GM12878 (cell line): ENCODE data around the gene GPR6. TPM values are rescaled to one million over a fixed set of nuclear protein-coding genes. Genes with fewer than 3 reads are reported as not detected.

Experiments used
- ATAC-seq: fragments of 200-7000 bp; cut with Tn5 transposase; 3 replicates; pipeline ENCODE4 v1.9.1; 2020; ENCODE audit warnings: mild to moderate bottlenecking, moderate library complexity
- BruUV-seq: library from RNA; stranded (reverse); fragments of 400-500 nt; replicated peaks from 2 replicates; lab custom pipeline; 2021; lab: Mats Ljungman, UMichigan
- CTCF ChIA-PET: fragments of 300-600 bp; sonication (Branson Sonifier 250); formaldehyde crosslinking; extraction: SDS; loops from one replicate; lab custom pipeline; 2021; ENCODE audit warnings: inconsistent platforms; lab: Yijun Ruan, JAX
- POLR2A ChIA-PET: fragments of 350-600 bp; formaldehyde crosslinking; extraction: SDS; loops from one replicate; lab custom pipeline; 2021; ENCODE audit warnings: inconsistent platforms; lab: Charles Lee
- RAD21 ChIA-PET: fragments of 300-600 bp; sonication (Branson Sonifier 250); formaldehyde crosslinking; loops from one replicate; lab custom pipeline; 2023; ENCODE audit warnings: antibody characterized with exemption; ENCODE audit not compliant: unreplicated experiment; lab: Charles Lee
- SMC1A ChIA-PET: fragments of 300-600 bp; sonication (Branson Sonifier 250); formaldehyde crosslinking; loops from one replicate; lab custom pipeline; 2023; ENCODE audit not compliant: unreplicated experiment, uncharacterized antibody; lab: Charles Lee
- DNase-seq: peaks from one replicate; pipeline ENCODE4 v3.0.0-alpha.2; 2011; ENCODE audit warnings: low read depth, low spot score
- FAIRE-seq: peaks from 3 replicates; lab custom pipeline; 2011; peaks lifted over from hg19 to GRCh38; lab: Jason Lieb, UNC
- H2AFZ ChIP-seq: 2 replicates; pipeline ENCODE4 v1.6.0; 2011; ENCODE audit warnings: low read depth, low read length, control low read depth; ENCODE audit not compliant: control insufficient read depth
- H3K27ac ChIP-seq: 2 replicates; pipeline ENCODE4 v1.5.1; 2011; ENCODE audit warnings: control low read depth; ENCODE audit not compliant: control insufficient read depth, insufficient read depth
- H3K27me3 ChIP-seq, 2 experiments: replicated peaks in 1 of 2; 2 replicates each; pipeline versions ENCODE4 v1.6.0 to v1.6.1; 2011; ENCODE audit warnings: low read length in 1 of 2; ENCODE audit not compliant: control insufficient read depth in 2 of 2, insufficient read depth in 2 of 2
- H3K36me3 ChIP-seq, 2 experiments: 2 replicates each; pipeline ENCODE4 v1.5.1; 2011; ENCODE audit warnings: low read length in 1 of 2; ENCODE audit not compliant: control insufficient read depth in 2 of 2, insufficient read depth in 2 of 2
- H3K4me1 ChIP-seq: 2 replicates; pipeline ENCODE4 v1.6.1; 2011; ENCODE audit warnings: mild to moderate bottlenecking, low read length, moderate library complexity, mixed read lengths; ENCODE audit not compliant: control insufficient read depth, insufficient read depth
- H3K4me2 ChIP-seq: 2 replicates; pipeline ENCODE4 v1.6.0; 2011; ENCODE audit warnings: control low read depth; ENCODE audit not compliant: control insufficient read depth, insufficient read depth
- H3K4me3 ChIP-seq: fragments of 200-600 bp; sonication (generic); 2 replicates; pipeline ENCODE4 v1.5.1; 2016
- H3K79me2 ChIP-seq: 2 replicates; pipeline ENCODE4 v1.6.0; 2011; ENCODE audit warnings: low read length; ENCODE audit not compliant: control insufficient read depth, insufficient read depth
- H3K9ac ChIP-seq: 2 replicates; pipeline ENCODE4 v1.8.0; 2011; ENCODE audit warnings: low read length, control low read depth, mixed read lengths; ENCODE audit not compliant: control insufficient read depth, insufficient read depth
- H3K9me3 ChIP-seq: replicated peaks from 3 replicates; pipeline ENCODE4 v1.5.1; 2011; ENCODE audit warnings: mild to moderate bottlenecking, low read length; ENCODE audit not compliant: control insufficient read depth, insufficient read depth
- H4K20me1 ChIP-seq: 2 replicates; pipeline ENCODE4 v1.6.0; 2011; ENCODE audit not compliant: control insufficient read depth, insufficient read depth
- CEBPB ChIP-seq, 2 experiments: fragments of 150-350 bp in 1 of 2; IDR thresholded peaks; 2 replicates each; pipeline ENCODE4 v1.6.1; 2012 to 2014; ENCODE audit warnings: low read depth in 2 of 2, low read length in 2 of 2, borderline replicate concordance in 1 of 2, inconsistent platforms in 1 of 2
- CHD4 ChIP-seq: fragments of 200-600 bp; sonication (generic); IDR thresholded peaks from 2 replicates; pipeline ENCODE4 v1.6.1; 2016; ENCODE audit warnings: mild to moderate bottlenecking
- DPF2 ChIP-seq: fragments of 450-650 bp; IDR thresholded peaks from 2 replicates; pipeline ENCODE4 v1.6.1; 2017; ENCODE audit warnings: mild to moderate bottlenecking
- GATAD2B ChIP-seq: fragments of 450-650 bp; conservative IDR thresholded peaks from 2 replicates; pipeline ENCODE4 v1.6.1; 2017; ENCODE audit warnings: low read depth, mild to moderate bottlenecking, moderate library complexity
- KAT2A ChIP-seq: conservative IDR thresholded peaks from 2 replicates; pipeline ENCODE4 v1.6.1; 2011; ENCODE audit warnings: low read depth, low read length; ENCODE audit not compliant: control insufficient read depth
- MTA3 ChIP-seq: IDR thresholded peaks from 2 replicates; pipeline ENCODE4 v1.6.1; 2012; ENCODE audit warnings: low read length, inconsistent platforms, borderline replicate concordance
- NFXL1 ChIP-seq: fragments of 450-650 bp; IDR thresholded peaks from 2 replicates; pipeline ENCODE4 v1.6.1; 2017; ENCODE audit warnings: antibody characterized with exemption, mild to moderate bottlenecking, borderline replicate concordance
- SMAD5 ChIP-seq: IDR thresholded peaks from 2 replicates; pipeline ENCODE4 v1.6.1; 2016; ENCODE audit warnings: antibody characterized with exemption, low read depth
- SMC3 ChIP-seq: IDR thresholded peaks from 2 replicates; pipeline ENCODE4 v1.6.1; 2011; ENCODE audit warnings: low read length, improper control_type of control experiment, borderline replicate concordance
- TAF1 ChIP-seq: IDR thresholded peaks from 2 replicates; pipeline ENCODE4 v1.6.1; 2011; ENCODE audit warnings: mild to moderate bottlenecking, low read depth, low read length, borderline replicate concordance
- TCF3 ChIP-seq: IDR thresholded peaks from 2 replicates; pipeline ENCODE4 v1.6.1; 2012; ENCODE audit warnings: low read depth, mild to moderate bottlenecking, low read length, borderline replicate concordance; ENCODE audit not compliant: insufficient read depth
- ZBED1 ChIP-seq: IDR thresholded peaks from 2 replicates; pipeline ENCODE4 v1.6.1; 2016; ENCODE audit warnings: borderline replicate concordance
- ZNF207 ChIP-seq: fragments of 450-650 bp; IDR thresholded peaks from 2 replicates; pipeline ENCODE4 v1.6.1; 2014; ENCODE audit warnings: antibody characterized with exemption, mild to moderate bottlenecking, borderline replicate concordance
- ZSCAN29 ChIP-seq: fragments of 450-650 bp; IDR thresholded peaks from 2 replicates; pipeline ENCODE4 v1.6.1; 2017; ENCODE audit warnings: mild to moderate bottlenecking, moderate library complexity
- WGBS: methylation state at CpG from one replicate; pipeline ENCODE4 v1.1.6; 2016; ENCODE audit warnings: low lambda C conversion rate; ENCODE audit not compliant: insufficient replicate concordance, insufficient coverage; ENCODE audit errors: missing lambda C conversion rate; 5-methylcytosine and 5-hydroxymethylcytosine counted together
- in situ Hi-C: fragments of 300-500 bp; cut with MboI; formaldehyde crosslinking; loops from 9 replicates; pipeline ENCODE4 v1.14.3; 2018; ENCODE audit warnings: mixed read lengths
- intact Hi-C: fragments of 100-400 bp; cut with micrococcal nuclease; formaldehyde crosslinking; loops from one replicate; pipeline ENCODE4 v1.14.2; 2022; ENCODE audit not compliant: unreplicated experiment
- polyA plus RNA-seq, 11 experiments: library from polyadenylated mRNA; depleted of rRNA in 4 of 11; unstranded in 6 of 11; stranded (reverse) in 5 of 11; fragments of >200 nt; fragmentation: Nextera tagmentation in 4 of 11; fragmentation: Illumina TruSeq in 1 of 11; extraction: Ambion mirVana in 4 of 11; extraction: Trizol in 1 of 11; gene quantifications; 1 replicate in 1 of 11; 2 replicates in 10 of 11; pipeline versions ENCODE4 v1.2.1 to v1.2.3, GENCODE V29; 2011 to 2016; ENCODE audit warnings: inconsistent platforms in 2 of 11, missing spikeins in 2 of 11, low read depth in 1 of 11
- total RNA-seq, 4 experiments: library from RNA; depleted of rRNA in 3 of 4; stranded (reverse); fragments of >200 nt in 3 of 4; fragmentation: Illumina TruSeq in 1 of 4; extraction: Trizol in 1 of 4; gene quantifications; 2 replicates each; pipeline versions ENCODE4 v1.2.1 to v1.2.3, GENCODE V29; 2013 to 2021
- TF ChIP-seq, protein P1 (sequence below): fragments of 450-650 bp; IDR thresholded peaks from 2 replicates; pipeline ENCODE4 v1.6.1; 2014; ENCODE audit warnings: mild to moderate bottlenecking
- TF ChIP-seq, protein P2 (sequence below): IDR thresholded peaks from 2 replicates; pipeline ENCODE4 v1.6.1; 2012; ENCODE audit warnings: low read depth, low read length, improper control_type of control experiment
- TF ChIP-seq, protein P3 (sequence below): IDR thresholded peaks from 2 replicates; pipeline ENCODE4 v1.6.1; 2011; ENCODE audit warnings: borderline replicate concordance, low read depth, mild to moderate bottlenecking, moderate library complexity, low read length; ENCODE audit not compliant: insufficient read depth, poor library complexity, severe bottlenecking

GPR6 gene
- total and polyA plus RNA-seq, 10 of the 15 experiments (the other 5 are each of a cell fraction or from before 2014, with no cell fraction given) = not detected

DNA sequence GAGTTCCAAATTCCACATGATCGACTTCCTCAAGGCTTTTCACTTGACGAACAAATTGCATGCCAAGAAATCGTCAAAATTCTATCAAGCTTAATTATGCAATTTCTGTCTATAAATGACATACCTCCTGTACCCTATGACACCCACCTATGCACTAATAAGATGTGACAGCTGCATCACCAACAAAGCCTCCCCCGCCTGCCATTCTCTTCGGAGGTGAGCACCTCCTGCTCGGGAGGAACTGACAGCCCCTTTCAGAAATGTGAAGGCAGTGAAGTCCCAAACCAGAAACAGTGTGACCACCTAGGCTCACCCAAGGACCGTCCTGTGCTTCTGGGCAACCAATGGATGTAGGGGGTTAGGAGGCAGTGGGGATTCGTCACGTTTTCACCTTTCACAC lies 37.1 kb downstream of the GPR6 start:
- H3K9ac ChIP-seq = no peak overlapping the region
- no peaks in the 10 kb centered on the region for H3K79me2 ChIP-seq
- no peaks in the 10 kb centered on the region for H3K4me1 ChIP-seq
- FAIRE-seq (no peak), DNase-seq (no peak), ATAC-seq (no peak)
- in situ Hi-C loops (no loop called here), intact Hi-C loops (no loop called here)
- no peak overlapping the region for H3K4me3 ChIP-seq
- ChIA-PET RAD21 (no interaction called here), CTCF (interaction anchor here (0.6 kb wide), 1 partner anchor 379 kb away, joined by 3 read pairs; no protein-coding TSS in a partner anchor), POLR2A (no interaction called here), SMC1A (no interaction called here)
- H3K27ac ChIP-seq = no peak overlapping the region
- H3K27me3 ChIP-seq = no peaks in the 10 kb centered on the region; a peak in 1 of 4 replicates
- no peaks in the 10 kb centered on the region for H3K9me3 ChIP-seq
- H2AFZ ChIP-seq = no peak overlapping the region
- no TSS peak for BruUV-seq
- H3K36me3 ChIP-seq = no peaks in the 10 kb centered on the region
- no peaks in the 10 kb centered on the region for H4K20me1 ChIP-seq
- H3K4me2 ChIP-seq = no peak overlapping the region
- TF ChIP-seq NFXL1 = no peak
- no peak for TF ChIP-seq ZNF207
- 44% methylated on average over 9 of the region's 9 CpGs for WGBS

DNA sequence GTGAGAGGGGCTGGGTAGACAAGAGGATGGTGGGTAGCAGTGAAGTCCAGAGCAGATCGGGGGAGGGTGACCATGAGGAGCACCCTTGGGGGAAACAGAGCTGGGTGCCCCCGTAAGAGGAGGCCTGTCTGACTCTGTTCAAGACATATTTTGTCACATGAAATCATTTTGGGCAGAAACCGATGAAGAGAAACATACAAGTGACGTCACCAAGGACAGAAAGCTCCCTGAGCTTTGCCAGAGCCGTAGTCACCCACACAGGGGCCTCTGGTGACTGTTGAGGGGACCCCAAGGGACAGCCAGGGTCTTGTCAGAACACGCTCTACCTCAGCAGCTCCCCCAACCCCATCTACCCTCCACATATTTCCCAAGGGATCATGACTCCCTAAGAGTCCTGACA lies 39.2 kb downstream of the GPR6 start:
- no TSS peak for BruUV-seq
- Histone ChIP-seq H4K20me1 (no peaks in the 10 kb centered on the region), H2AFZ (no peak overlapping the region), H3K4me2 (no peak overlapping the region), H3K9me3 (no peaks in the 10 kb centered on the region), H3K9ac (no peak overlapping the region), H3K4me3 (no peak overlapping the region), H3K79me2 (no peaks in the 10 kb centered on the region), H3K27ac (no peak overlapping the region), H3K27me3 (no peaks in the 10 kb centered on the region; a peak in 1 of 4 replicates), H3K4me1 (no peaks in the 10 kb centered on the region; the same call in 1 of the 2 replicates), H3K36me3 (no peaks in the 10 kb centered on the region)
- ChIA-PET CTCF (interaction anchor here (1.0 to 2.0 kb wide), 2 partner anchors 23 to 312 kb away, joined by 3 to 7 read pairs; no protein-coding TSS in a partner anchor), POLR2A (no interaction called here), SMC1A (no interaction called here), RAD21 (no interaction called here)
- intact Hi-C loops (no loop called here), in situ Hi-C loops (no loop called here)
- WGBS = 32% methylated on average over 6 of the region's 6 CpGs
- ATAC-seq = no peak
- no peak for FAIRE-seq
- no peak for DNase-seq
- TF ChIP-seq, protein P1, sequence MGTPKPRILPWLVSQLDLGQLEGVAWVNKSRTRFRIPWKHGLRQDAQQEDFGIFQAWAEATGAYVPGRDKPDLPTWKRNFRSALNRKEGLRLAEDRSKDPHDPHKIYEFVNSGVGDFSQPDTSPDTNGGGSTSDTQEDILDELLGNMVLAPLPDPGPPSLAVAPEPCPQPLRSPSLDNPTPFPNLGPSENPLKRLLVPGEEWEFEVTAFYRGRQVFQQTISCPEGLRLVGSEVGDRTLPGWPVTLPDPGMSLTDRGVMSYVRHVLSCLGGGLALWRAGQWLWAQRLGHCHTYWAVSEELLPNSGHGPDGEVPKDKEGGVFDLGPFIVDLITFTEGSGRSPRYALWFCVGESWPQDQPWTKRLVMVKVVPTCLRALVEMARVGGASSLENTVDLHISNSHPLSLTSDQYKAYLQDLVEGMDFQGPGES = no peak
- TF ChIP-seq CEBPB (IDR thresholded peaks at IDR 0.05; ENCODE audit: borderline replicate concordance in 1 of 2, low read depth in 2 of 2, low read length in 2 of 2) = no peak
- TF ChIP-seq MTA3 = no peak
- TF ChIP-seq DPF2 = no peak
- TF ChIP-seq, protein P2, sequence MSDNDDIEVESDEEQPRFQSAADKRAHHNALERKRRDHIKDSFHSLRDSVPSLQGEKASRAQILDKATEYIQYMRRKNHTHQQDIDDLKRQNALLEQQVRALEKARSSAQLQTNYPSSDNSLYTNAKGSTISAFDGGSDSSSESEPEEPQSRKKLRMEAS = no peak
- no peak for TF ChIP-seq TCF3
- TF ChIP-seq CHD4 = no peak
- no peak for TF ChIP-seq GATAD2B
- TF ChIP-seq, protein P3, sequence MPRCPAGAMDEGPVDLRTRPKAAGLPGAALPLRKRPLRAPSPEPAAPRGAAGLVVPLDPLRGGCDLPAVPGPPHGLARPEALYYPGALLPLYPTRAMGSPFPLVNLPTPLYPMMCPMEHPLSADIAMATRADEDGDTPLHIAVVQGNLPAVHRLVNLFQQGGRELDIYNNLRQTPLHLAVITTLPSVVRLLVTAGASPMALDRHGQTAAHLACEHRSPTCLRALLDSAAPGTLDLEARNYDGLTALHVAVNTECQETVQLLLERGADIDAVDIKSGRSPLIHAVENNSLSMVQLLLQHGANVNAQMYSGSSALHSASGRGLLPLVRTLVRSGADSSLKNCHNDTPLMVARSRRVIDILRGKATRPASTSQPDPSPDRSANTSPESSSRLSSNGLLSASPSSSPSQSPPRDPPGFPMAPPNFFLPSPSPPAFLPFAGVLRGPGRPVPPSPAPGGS = no peak
- no peak for TF ChIP-seq SMC3
- TF ChIP-seq ZSCAN29 = no peak
- TF ChIP-seq ZBED1 = no peak
- no peak for TF ChIP-seq KAT2A
- no peak for TF ChIP-seq SMAD5
- no peak for TF ChIP-seq TAF1
